Ishikawa (cell line): Measurements from ENCODE around the gene HOPX.

Source experiments
- RAD21 ChIP-seq: IDR thresholded peaks from 2 replicates; pipeline ENCODE4 v1.6.1; 2012; ENCODE audit warnings: low read depth
- TAF1 ChIP-seq: IDR thresholded peaks from 2 replicates; pipeline ENCODE4 v1.6.1; 2012; ENCODE audit warnings: low read depth, mild to moderate bottlenecking
- YY1 ChIP-seq: IDR thresholded peaks from 2 replicates; pipeline ENCODE4 v1.6.1; 2012; ENCODE audit warnings: low read depth

DNA sequence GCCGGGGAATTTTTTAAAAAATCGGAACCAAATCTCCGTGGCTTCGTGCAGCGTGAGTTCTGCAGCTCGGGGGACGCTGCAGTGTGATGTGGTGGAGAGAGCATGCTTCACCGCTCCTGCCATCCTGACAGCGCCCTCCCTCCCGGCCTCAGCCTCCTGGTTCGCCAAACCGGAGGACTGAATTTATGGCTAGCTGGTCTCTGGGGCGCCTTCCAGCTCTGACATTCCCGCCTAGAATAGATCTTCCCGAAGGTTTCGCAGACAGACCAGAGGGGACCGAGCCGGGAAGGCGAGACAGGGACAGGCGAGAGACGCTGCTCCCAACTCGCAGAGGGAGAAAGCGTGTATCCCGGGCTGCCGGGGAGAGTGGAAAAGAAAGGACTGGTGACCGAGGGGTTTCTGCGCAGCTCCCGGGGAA lies 25.9 kb downstream of the HOPX start:
- no peak for TF ChIP-seq TAF1
- TF ChIP-seq YY1: no peak
- TF ChIP-seq RAD21: no peak
